Measurements from ENCODE around the gene MPP1. TPM values are rescaled to one million over a fixed set of nuclear protein-coding genes. Genes with fewer than 3 reads are reported as not detected.

Gene MPP1
- total and polyA plus RNA-seq, 2 donors (not counting 3 experiments of a cell fraction or from before 2014, with no cell fraction given), result 22.1 to 32.3 TPM

GRCh38 chrX:154733066-154733425 lies 72.2 kb downstream of the MPP1 start:
- H3K27ac ChIP-seq (ENCODE audit: insufficient read depth, low read depth, low read length), result peak overlapping the region; percentile 93
- peak; percentile 55 for FAIRE-seq

More at GRCh38 chrX:154733066-154733425, 72.2 kb downstream of the MPP1 start:
- Histone ChIP-seq H3K9ac (replicated peaks; ENCODE audit: extremely low read depth, insufficient read depth, low read length) (peak overlapping the region; percentile 0), H3K4me3 (replicated peaks in 1 of 3; ENCODE audit: insufficient read depth in 1 of 3, low read depth in 1 of 3, low read length in 3 of 3) (no peak overlapping the region), H3K27me3 (ENCODE audit: control insufficient read depth in 2 of 2, insufficient read depth in 2 of 2, low read length in 2 of 2) (no peaks in the 10 kb centered on the region), H3K36me3 (ENCODE audit: control insufficient read depth in 2 of 2, extremely low read depth in 1 of 2, insufficient read depth in 2 of 2, low read length in 2 of 2) (no peaks in the 10 kb centered on the region), H3K9me1 (replicated peaks; ENCODE audit: control insufficient read depth, extremely low read depth, insufficient read depth, low read length) (no peaks in the 10 kb centered on the region), H3K9me3 (replicated peaks; ENCODE audit: control insufficient read depth, insufficient read depth, low read length) (no peaks in the 10 kb centered on the region), H2AFZ (ENCODE audit: low read depth, low read length) (no peak overlapping the region), H4K20me1 (replicated peaks; ENCODE audit: control insufficient read depth, extremely low read depth, insufficient read depth, low read length) (no peaks in the 10 kb centered on the region), H3K79me2 (ENCODE audit: control insufficient read depth, insufficient read depth, low read length) (no peaks in the 10 kb centered on the region), H3K4me2 (ENCODE audit: insufficient read depth, low read length) (peak overlapping the region; percentile 27), H3K4me1 (ENCODE audit: control insufficient read depth, extremely low read depth, insufficient read depth, low read length) (peaks cover 95% of the 10 kb centered on the region)
- intact Hi-C loops (cut with micrococcal nuclease) (no loop called here), dilution Hi-C loops (cut with MboI; ENCODE audit: extremely low pct_ligation_motif_present, low sequenced_read_pairs) (no loop called here)
- ChIA-PET POLR2A (no interaction called here), CTCF (interaction anchor here (4.7 kb wide), 1 partner anchor 16 kb away, joined by 26 read pairs; no protein-coding TSS in a partner anchor)
- BruUV-seq (replicated peaks), result no TSS peak
- TF ChIP-seq POLR2AphosphoS5 (IDR thresholded peaks at IDR 0.05; ENCODE audit: insufficient read depth, low read depth, low read length) (no peak), GATA2 (IDR thresholded peaks at IDR 0.05; ENCODE audit: insufficient read depth, insufficient read length, low read depth, low read length) (no peak), CTCF (IDR thresholded peaks at IDR 0.05; ENCODE audit: extremely low read depth in 1 of 2, insufficient read depth in 1 of 2, low read depth in 1 of 2, low read length in 2 of 2) (no peak), EZH2 (IDR thresholded peaks at IDR 0.05; ENCODE audit: borderline replicate concordance, low read depth, low read length, severe bottlenecking) (no peak), JUN (IDR thresholded peaks at IDR 0.05; ENCODE audit: borderline replicate concordance, insufficient read depth, insufficient read length, low read depth) (no peak), POLR2A (IDR thresholded peaks at IDR 0.05; ENCODE audit: low read depth, low read length) (no peak), MYC (IDR thresholded peaks at IDR 0.05; ENCODE audit: low read depth, low read length) (no peak), FOS (IDR thresholded peaks at IDR 0.05; ENCODE audit: borderline replicate concordance, insufficient read depth, low read length) (no peak)
- TF ChIP-seq, protein P1, sequence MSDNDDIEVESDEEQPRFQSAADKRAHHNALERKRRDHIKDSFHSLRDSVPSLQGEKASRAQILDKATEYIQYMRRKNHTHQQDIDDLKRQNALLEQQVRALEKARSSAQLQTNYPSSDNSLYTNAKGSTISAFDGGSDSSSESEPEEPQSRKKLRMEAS (IDR thresholded peaks at IDR 0.05; ENCODE audit: insufficient read depth, insufficient read length), result no peak
- no peak for DNase-seq (ENCODE audit: low read depth, low spot score)
